SK-N-MC (cell line): Measurements from ENCODE around the gene POLK.

Experiments
- EZH2 ChIP-seq: fragments of 200-600 bp; sonication (generic); IDR thresholded peaks from one replicate; pipeline ENCODE4 v1.6.1; 2017; ENCODE audit warnings: antibody characterized with exemption
- FOXP2 ChIP-seq: optimal IDR thresholded peaks from 2 replicates; pipeline ENCODE3; 2011; ENCODE audit warnings: mild to moderate bottlenecking, moderate library complexity; ENCODE audit not compliant: insufficient read depth; ENCODE audit errors: extremely low read length, control extremely low read depth
- POLR2AphosphoS5 ChIP-seq: IDR thresholded peaks from 2 replicates; pipeline ENCODE4 v1.6.1; 2012; ENCODE audit warnings: mild to moderate bottlenecking, low read depth, low read length, borderline replicate concordance

GRCh38 chr5:75639535-75640311 lies 128.0 kb downstream of the POLK start:
- TF ChIP-seq EZH2, result no peak
- no peak for TF ChIP-seq POLR2AphosphoS5
- TF ChIP-seq FOXP2, result no peak
